Mammary epithelial cell (primary cell): ENCODE data around the gene TSPAN2.

Experiments used
- CTCF ChIP-seq, 2 donors: IDR thresholded peaks in 1 of 2; conservative IDR thresholded peaks in 1 of 2; 2 replicates each; pipeline ENCODE4 v1.5.1; 2011 to 2012; ENCODE audit warnings: inconsistent platforms in 2 of 2, low read length in 2 of 2, mild to moderate bottlenecking in 2 of 2, control low read depth in 1 of 2, low read depth in 1 of 2; ENCODE audit not compliant: insufficient read depth in 1 of 2; ENCODE audit errors: extremely low read depth in 1 of 2
- EZH2 ChIP-seq: IDR thresholded peaks from 2 replicates; pipeline ENCODE4 v1.6.1; 2012; ENCODE audit warnings: low read length, inconsistent platforms, borderline replicate concordance

- TF ChIP-seq CTCF (conservative IDR thresholded peaks at IDR 0.05 in 1 of 2, IDR thresholded peaks at IDR 0.05 in 1 of 2; ENCODE audit: extremely low read depth in 1 of 2, insufficient read depth in 1 of 2, low read depth in 1 of 2, low read length in 2 of 2) (no peak), EZH2 (no peak)
Observed at GRCh38 chr1:115065021-115065420, 24.3 kb downstream of the TSPAN2 start.
